HG03442 (cell line): ENCODE data around the gene DCTN3.

ENCODE experiments used
- ATAC-seq: cut with Tn5 transposase; IDR thresholded peaks from one replicate; pipeline ENCODE4 v1.9.1; 2021; ENCODE audit warnings: mild to moderate bottlenecking, moderate library complexity; ENCODE audit not compliant: unreplicated experiment

DCTN3 gene

DNA sequence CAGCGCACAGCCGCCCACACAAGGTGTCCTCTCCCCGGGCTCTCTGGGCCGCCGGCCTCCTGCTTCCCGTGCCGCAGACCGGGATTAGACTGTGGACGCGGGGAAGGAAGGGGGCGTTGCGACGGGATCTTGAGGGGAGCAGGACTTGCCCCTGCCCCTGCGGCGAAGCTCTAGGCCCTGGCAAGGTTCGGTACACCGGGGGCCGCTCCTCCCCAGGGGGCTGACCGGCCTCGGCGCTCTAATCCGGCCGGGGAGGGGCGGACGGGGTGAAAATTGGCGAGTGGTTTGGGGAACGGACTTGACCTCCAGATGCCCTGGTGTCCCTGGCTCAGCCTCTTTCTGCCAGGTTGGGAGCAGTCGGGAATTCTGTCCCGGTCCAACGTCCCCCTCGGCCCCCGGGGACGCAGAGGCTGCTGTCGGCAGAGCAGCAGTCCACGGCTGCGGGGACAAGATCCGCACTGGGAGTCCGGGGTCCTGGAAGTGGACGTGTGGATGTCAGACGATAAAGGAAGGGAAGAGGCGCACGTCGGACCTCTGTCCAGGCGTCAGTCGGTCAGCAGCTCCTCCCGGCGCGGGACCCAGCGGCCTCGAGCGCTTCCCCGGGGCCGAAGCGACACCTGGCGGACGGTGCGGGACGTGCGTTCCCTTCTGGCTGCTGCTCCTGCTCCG is 28.9 kb downstream of the DCTN3 start:
- no peak for ATAC-seq

DNA sequence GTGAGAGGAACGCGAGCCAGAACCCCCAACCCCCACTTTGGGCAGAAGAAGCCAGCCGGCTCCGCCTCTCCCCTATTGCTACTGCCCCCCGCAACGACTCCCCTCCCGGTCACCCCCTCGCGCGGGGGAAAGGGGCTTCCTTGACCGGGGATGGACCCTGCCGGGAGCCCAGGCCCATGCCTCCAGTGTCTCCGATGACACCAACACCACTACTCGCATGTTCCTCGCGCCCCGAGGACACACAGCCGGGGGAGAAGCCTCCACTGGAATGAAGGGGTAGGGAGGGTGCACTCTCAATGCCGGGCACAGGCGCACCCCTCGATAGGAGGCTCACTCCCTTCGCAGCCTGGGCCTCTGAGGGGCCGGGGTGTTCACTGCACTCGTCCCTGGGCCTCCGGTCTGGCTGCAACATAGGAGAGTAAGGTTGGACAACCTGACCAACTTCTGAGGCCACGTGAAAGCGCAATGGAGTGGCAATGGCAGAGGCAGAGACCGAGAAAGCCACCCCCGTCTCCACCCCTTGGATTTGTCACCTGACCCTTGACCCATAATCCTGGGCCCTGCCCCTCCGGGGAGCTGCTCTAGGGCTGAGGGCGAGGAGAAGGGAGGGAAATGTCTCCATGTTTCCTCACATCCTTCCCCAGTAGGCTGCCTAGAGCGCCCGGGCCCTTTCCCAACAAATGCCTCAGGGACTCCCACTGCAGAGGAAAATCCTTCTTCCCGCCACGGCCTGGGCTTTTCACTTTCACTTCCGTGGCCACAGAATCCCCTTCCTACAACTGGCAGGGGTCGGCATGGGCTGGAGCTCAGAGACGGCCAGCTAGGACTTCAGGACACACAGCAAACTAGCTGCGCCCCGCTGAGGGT is 29.7 kb downstream of the DCTN3 start:
- ATAC-seq, result no peak

GRCh38 chr9:34589636-34590380 is 30.5 kb downstream of the DCTN3 start, which contains the start of gene CNTFR:
TSS of gene CNTFR (minus strand) at chr9:34589724. CDS start at chr9:34568981, 20,743 bp downstream.
- no peak for ATAC-seq

- no peak for ATAC-seq
Measured at GRCh38 chr9:34588671-34589635, 31.3 kb downstream of the DCTN3 start.

GRCh38 chr9:34587271-34587670 is 33.0 kb downstream of the DCTN3 start:
- no peak for ATAC-seq

GRCh38 chr9:34585946-34586669 is 34.2 kb downstream of the DCTN3 start:
- no peak for ATAC-seq

DNA sequence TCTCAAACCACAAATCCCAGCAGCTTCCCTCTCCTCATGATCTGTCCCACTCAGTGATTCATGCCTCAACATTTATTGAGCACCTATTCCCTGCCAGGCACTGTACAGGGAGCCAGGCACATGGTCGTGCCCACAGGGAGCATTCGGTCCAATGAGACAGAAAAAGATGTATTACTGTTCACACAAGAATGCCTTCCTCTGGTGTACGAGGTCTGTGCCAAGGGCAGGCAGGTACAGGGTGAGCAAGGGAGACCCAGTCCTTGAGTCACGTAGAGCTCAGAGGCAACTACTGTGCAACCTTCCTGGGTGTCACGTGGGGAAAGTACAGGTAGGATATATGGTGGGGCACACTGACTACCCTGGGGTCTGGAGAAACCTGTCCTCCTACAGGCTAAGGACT is 35.3 kb downstream of the DCTN3 start:
- no peak for ATAC-seq

- no peak for ATAC-seq
Measured at GRCh38 chr9:34582787-34583186, 37.5 kb downstream of the DCTN3 start.

DNA sequence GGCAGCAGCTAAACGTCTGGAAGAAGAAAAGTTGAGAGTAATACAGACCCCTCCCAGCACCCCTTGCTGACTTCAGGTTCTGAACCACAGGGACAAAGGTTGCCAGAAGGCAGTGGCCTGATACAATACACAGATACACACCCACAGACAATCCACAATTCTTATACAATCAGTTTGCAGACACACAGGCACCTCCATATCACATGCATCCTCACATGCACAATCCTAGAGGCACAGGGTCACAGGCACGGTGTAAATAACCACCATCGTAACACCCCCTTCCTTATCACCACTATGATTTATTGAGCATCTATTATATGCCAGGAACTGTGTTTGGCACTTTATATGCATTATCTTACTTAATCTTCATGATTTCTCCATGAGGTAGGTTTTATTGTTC is 39.0 kb downstream of the DCTN3 start:
- ATAC-seq, result no peak

DNA sequence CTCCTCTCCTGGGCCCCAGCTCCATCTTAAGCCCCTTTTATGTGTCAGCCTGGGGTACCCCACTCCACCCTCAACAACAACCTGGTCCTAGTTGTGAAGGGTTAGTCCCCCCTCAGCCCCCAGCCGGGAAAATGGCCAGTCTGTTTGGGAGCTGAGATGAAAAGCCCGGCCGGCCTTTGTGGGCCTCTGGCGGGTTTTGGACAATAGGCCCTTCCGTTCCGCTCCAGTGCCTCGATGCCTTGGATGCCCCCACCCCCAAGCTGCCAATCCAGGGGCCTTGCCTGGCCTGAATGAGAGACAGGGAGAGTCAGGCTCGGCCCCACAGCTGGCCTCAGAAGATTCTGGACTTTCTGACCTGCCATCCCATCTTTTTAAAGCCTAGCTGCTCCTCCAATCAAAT is 39.9 kb downstream of the DCTN3 start:
- ATAC-seq, result no peak

GRCh38 chr9:34579808-34580163 is 40.5 kb downstream of the DCTN3 start:
- ATAC-seq, result no peak

DNA sequence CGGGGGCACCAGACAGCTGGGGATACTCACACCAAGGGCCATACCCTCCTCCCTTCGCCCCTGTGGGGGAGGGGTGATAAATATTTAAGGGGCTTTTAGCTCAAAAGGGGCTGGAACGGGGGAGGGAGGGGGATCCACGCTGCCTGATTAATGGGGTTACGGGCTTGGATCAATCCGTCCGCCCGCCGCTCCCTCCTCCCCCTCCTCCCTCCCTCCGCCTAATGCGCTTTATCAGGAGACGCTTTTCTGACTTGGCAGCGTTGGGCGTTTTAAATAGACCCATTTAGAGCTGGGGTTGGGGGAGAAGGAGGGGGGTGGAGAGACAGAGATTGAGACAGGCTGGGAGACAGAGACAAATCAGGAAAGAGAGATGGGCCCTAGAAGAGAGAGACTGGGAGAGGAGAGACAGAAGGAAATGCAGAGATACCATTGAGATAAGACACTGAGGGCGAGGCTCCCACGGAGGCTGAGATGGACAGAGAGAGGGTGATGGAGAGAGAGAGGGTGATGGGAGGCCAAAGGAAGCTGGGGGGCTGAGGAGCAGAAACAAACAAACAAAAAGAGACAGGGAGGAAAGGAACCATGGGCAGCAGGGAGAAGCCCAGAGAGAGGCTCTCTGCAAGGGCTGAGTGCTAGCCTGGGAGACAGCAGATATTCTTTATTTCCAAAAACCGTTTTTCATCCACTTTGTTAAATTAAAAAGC is 41.0 kb downstream of the DCTN3 start:
- no peak for ATAC-seq

- ATAC-seq, result no peak
Measured at GRCh38 chr9:34578241-34579103, 41.8 kb downstream of the DCTN3 start.

DNA sequence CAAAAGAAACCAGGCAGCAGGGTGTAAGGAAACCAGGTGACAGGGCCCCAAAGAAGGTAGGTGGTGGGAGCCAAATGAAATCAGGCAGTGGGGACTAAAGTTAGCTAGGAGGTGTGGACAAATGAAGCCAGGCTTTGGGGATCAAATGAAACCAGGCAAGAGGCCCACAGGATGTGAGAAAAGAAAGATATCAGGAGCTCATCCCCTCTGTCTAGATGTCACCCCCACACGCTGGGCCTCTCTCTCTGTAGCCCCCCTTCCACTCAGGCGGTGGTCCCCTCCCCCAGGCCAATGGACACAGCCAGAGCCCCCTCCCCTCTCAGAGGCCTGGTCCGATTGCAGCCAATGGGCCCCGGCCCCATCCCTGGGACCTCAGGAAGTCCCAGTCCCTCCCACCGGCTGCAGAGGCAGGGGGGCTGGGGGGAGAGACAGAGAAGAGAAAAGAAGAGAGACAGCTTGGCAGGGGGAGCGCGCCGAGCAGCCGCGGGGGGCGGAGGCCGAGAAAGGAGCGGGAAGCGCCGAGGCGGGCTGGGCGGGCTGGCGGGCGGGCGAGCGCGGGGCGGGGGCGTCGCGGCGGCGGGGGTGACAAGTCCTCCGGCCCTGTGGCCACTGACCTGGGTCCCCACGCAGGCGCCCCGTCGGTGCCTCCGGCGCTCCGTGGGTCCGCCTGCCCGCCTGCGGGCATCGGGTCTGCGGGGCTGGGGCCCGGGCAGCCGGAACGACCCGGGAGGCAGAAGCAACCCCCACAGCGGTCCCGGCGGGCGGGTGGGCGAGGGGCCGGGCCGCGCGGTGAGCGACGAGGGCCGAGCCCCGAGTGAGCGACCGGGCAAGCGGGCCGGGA is 42.7 kb downstream of the DCTN3 start:
- ATAC-seq, result no peak

DNA sequence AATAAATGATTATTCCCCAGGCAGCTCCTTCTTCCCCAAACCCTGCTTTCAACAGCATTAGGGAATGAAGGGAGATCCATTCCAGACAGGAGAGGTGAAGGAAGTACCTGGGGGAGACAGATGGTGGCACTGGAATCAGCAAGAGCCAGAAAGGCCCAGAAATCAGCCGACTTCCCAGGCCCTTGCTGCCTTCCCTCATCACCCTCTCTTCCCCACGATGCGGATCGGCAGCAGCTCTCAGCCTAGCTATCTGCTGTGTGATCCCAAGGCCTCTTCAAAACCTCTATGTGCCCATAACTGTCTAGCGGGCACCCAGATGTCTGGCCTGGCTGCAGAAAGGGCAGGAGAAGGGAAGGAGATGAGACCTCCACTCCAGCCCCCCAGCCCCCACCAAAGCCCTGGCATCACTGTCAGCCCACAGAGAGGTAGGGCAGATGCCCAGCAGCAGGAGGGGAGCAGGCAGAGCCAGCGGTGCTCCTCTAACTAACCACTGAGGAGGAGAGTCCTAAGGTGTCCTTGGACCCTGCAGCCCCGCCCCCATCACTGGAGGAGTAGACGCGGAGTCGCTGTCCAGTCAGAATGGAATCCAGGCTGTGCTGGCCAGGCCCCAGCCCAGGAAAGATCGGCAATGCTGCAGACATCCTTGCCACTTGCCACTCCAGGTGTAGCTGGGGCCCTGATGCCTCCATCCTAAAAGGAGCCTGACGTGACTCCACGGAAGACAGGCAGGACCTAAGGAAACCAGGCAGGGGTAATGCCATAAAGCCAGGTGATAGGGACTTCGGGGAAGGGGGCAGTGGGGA is 43.5 kb downstream of the DCTN3 start:
- no peak for ATAC-seq

DNA sequence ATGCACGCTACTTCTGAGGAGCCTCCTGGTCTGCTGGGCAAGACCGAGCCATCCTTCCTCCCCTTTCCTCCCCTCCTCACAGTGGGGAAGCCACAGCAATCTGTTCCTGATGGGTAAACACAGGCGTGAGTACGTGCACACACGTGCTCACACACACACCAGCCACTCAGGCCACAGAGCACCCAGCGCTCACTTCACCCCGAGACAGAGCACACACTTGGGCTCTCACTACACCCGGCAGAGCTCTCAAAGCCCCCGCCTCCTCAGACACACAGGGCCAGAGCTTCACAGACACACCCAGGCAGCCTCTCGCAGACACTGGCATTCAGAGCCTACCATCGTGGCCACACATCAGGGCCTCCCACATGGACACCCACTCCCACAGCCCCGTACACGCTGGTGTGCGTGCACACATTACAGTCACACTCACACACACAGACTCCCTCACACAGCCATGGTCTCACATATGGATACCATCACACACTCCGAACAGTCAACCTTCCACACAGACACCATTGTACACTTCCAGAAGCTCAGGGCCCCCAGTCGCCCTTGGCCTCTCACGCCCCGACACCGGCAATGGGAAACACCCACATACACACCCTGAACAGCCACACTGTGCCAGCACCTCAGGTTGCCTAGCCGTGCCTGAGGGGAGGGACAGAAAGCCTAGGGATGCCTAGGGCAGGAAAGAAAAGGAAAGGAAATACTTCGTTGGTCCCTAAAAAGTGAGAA is 44.3 kb downstream of the DCTN3 start:
- no peak for ATAC-seq
